HG02884 (cell line): Measurements from ENCODE around the gene NALCN.

Experiments used
- ATAC-seq: cut with Tn5 transposase; IDR thresholded peaks from one replicate; pipeline ENCODE4 v1.9.1; 2021; ENCODE audit warnings: mild to moderate bottlenecking, moderate library complexity; ENCODE audit not compliant: unreplicated experiment

Gene NALCN

GRCh38 chr13:101292711-101293110 lies 123.6 kb downstream of the NALCN start:
- no peak for ATAC-seq

GRCh38 chr13:101291646-101292515 lies 124.4 kb downstream of the NALCN start:
- ATAC-seq, result no peak

DNA sequence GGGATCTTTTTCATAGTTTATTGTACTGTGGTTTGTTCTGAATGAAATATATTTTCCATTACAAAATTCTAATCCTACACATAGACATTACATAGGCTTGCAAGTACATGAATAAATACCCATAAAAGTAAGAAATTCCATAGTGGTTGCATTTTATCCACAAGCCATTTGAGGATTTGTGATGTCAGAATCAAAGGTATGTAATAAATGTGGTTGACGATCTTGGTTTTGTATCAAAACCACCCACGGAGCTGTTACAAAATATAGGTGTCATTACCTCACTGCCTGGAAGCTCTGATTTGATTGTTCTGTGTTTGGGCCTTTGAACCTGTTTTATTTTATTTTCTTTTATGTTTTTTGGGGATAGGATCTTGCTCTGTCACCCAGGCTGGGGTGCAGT lies 125.1 kb downstream of the NALCN start:
- ATAC-seq, result no peak

- no peak for ATAC-seq
Observed at GRCh38 chr13:101289764-101290163, 126.5 kb downstream of the NALCN start.

DNA sequence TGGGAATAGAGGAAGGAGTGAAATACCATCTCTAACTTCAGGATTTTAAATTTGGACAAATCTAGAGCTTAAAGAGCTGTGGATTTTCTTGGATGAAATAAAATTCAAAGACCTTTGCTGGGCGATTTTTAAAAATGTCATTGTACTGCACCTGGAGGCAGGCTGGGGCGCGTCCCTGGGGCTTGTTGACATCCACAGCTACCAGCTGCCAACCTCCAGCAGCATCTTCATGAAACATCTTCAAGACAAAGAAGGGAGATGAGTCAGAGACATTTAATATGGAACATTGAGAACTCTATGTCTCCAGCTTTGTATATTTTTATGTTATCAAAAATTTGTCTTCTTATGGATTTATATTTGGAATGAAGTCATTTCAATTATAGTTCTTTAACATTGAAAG lies 132.5 kb downstream of the NALCN start:
- ATAC-seq, result no peak

GRCh38 chr13:101272886-101273285 lies 143.4 kb downstream of the NALCN start:
- ATAC-seq, result no peak

GRCh38 chr13:101271681-101272245 lies 144.5 kb downstream of the NALCN start:
- no peak for ATAC-seq

DNA sequence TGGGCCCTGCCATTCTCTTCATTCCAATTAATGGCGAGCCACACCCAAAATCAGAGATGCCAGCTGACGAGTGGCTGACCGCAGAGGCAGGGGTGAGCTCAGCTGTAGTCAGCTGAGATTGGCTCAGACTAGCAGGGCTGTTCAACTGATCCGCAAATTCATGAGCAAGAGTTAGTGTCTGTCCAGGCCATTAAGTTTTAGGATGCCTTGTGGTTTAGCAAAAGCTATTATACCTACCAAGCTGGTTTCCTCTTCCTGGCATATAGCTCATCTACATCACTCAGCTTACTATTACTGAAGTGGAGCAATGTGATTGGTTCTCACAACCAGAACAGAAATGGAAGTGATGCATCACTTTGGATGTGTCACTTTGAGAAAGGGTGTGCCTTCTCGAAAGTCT lies 148.7 kb downstream of the NALCN start:
- no peak for ATAC-seq

- ATAC-seq, result no peak
Observed at GRCh38 chr13:101265934-101266333, 150.4 kb downstream of the NALCN start.

GRCh38 chr13:101264931-101265330 lies 151.4 kb downstream of the NALCN start:
- no peak for ATAC-seq

DNA sequence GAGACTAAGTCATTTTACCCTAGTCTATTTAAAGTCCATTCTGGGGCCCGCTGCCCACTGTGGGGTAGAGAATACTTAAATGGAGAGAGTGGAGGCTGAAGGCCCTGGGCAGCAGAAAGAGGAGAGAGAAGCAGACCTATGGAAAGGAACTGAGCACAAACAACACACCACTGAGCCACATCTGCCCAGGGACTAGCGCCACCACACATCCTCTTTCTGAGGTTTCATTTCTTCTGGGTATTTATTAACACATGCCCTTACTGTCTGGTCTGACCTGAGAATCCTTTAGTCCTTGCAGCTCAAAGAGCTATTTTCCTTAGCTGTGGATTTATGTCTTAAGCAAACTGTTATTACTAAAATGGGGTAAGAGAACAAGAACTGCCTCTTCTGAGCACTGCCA lies 154.0 kb downstream of the NALCN start:
- no peak for ATAC-seq

DNA sequence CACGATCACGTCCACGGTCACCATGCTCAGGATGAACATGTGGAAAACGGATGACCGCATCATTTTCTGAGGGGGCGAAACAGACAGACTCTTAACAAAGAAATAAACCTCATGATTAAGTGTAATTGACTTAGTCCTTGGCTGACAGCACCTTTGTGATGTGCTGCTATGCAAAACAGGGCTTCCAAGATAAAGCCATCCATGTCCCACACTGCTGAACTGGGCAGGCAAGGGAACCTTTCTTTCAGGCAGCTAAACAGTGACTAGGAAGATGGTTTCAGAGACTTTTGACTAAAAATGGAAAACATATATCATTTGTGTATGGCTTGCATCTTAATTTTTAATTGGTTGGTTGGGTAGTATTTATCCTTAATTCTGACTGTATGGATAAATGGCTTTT lies 157.8 kb downstream of the NALCN start:
- ATAC-seq, result no peak

DNA sequence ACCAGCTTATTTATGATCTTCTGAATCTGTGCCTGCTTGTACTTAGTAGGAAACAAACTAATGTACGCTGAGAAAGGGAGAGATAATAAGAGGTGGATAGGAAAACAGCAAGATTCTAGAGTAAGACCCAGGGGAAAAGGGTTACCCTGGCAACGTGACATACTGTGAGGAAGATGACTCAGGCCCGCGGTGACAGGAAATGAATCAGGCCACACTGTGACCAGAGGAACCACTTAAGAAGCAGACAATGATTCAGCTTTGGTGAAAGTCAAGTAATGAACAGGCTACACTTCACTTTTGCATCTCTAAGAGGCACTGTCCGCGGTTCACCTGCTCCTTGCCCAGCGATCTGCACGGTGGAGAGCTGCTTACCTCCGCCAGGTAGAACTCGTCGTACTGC lies 158.2 kb downstream of the NALCN start:
- ATAC-seq, result peak; percentile 99

DNA sequence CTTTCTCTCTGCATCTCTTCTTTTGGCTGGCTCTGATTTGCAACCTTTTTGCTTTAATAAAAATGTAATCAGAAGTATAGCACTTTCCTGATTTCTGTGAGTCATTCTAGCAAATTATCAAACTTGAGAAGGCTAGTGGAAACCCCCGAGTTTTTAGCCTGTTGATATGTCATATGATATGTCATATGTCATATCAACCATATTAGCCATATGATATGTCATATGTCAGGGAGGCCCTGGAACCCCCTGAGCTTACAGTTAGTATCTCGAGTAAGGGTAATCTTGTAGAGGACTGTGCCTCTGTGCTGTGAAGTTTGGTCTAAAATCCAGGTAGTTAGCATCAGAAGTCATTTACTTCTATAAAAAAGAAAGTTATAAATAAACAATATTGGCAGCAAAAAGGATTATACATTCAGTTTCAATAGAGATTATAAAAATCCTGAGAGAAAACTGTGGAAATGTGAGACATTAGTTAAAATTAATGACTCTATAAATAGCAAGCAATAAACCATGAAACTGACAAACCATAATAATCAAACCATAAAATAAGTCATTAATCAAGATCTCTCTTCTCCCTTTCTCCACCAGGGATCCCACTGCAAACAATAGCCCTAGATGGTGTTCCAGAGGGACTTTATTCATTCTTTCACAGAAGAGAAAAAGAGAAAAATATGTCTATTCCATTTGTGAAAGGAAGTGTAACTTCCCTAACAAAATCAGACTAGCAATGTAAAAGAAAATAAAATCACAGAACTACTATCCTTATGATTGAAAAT lies 167.4 kb downstream of the NALCN start:
- no peak for ATAC-seq

DNA sequence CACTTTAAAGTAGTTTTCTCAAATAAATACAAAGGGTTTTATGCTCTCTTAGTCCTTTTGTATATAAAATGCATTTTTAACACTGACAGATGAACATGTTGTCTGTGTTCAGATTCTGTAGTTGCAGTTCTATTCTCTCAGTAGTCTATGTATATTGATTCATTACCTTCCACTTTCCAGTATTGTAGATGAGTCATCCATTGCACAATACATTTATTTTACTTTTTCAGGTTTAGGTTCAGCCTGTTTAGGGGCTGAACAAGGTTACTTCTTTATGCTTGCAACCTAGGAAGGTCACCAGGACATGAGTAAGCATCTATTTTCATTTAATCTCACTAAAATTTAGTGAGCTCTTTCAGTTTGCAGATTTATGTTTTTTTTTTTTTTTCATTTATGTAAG lies 173.6 kb downstream of the NALCN start:
- ATAC-seq, result no peak

GRCh38 chr13:101238555-101238954 lies 177.8 kb downstream of the NALCN start:
- ATAC-seq, result no peak

- no peak for ATAC-seq
Observed at GRCh38 chr13:101231751-101232428, 184.4 kb downstream of the NALCN start.

- no peak for ATAC-seq
Observed at GRCh38 chr13:101230271-101230890, 185.9 kb downstream of the NALCN start.

GRCh38 chr13:101219609-101220265 lies 196.6 kb downstream of the NALCN start:
- ATAC-seq, result no peak

DNA sequence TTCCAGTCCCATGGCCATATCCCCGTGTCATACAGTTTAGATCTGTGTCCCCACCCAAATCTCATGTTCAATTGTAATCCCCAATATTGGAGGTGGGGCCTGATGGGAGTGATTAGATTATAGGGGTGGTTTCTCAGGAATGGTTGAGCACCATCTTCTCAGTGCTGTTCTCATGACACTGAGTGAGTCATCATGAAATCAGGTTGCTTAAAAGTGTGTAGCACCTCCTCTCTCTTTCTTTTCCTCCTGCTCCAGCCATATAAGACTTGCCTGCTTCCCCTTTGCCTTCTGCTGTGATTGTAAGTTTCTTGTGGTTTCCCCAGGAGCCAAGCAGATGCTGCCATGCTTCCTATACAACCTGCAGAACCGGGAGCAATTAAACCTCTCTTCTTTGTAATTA lies 197.8 kb downstream of the NALCN start:
- ATAC-seq, result no peak
